OCI-LY3 (cell line): ENCODE results near the gene KYAT1.

ENCODE experiments used
- EZH2phosphoT487 ChIP-seq: fragments of 200-600 bp; shearing (Covaris generic); IDR thresholded peaks from 2 replicates; pipeline ENCODE4 v1.6.1; 2018; ENCODE audit warnings: antibody characterized with exemption, mixed run types, low read depth
- TF ChIP-seq, protein P1 (sequence below): fragments of 200-600, 300-600 bp; sonication (generic); IDR thresholded peaks from 2 replicates; pipeline ENCODE4 v1.5.1; 2014; ENCODE audit warnings: antibody characterized with exemption, low read length, low read depth

DNA sequence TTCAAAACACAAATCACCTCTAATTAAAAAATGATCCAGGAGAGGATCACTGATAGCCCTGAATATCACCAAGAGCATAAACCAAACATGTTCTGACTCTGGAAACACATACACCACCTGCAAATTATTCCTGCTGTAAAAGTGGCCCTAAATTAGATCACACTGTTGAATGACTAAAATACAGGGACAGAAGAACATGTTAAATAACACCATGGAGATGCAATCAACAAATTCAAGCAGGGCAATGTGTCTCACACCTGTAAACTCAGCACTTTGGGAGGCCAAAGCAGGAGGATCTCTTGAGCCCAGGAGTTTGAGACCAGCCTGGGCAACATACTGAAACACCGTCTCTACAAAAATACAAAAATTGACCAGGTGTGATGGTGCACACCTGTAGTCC is 33.9 kb downstream of the KYAT1 start:
- TF ChIP-seq, protein P1, sequence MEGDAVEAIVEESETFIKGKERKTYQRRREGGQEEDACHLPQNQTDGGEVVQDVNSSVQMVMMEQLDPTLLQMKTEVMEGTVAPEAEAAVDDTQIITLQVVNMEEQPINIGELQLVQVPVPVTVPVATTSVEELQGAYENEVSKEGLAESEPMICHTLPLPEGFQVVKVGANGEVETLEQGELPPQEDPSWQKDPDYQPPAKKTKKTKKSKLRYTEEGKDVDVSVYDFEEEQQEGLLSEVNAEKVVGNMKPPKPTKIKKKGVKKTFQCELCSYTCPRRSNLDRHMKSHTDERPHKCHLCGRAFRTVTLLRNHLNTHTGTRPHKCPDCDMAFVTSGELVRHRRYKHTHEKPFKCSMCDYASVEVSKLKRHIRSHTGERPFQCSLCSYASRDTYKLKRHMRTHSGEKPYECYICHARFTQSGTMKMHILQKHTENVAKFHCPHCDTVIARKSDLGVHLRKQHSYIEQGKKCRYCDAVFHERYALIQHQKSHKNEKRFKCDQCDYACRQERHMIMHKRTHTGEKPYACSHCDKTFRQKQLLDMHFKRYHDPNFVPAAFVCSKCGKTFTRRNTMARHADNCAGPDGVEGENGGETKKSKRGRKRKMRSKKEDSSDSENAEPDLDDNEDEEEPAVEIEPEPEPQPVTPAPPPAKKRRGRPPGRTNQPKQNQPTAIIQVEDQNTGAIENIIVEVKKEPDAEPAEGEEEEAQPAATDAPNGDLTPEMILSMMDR, result no peak
- TF ChIP-seq EZH2phosphoT487, result no peak
